ENCODE results near the gene SLC25A29. TPM values are rescaled to one million over a fixed set of nuclear protein-coding genes. Genes with fewer than 3 reads are reported as not detected.
A peak's percentile ranks its signal among the peaks of the same experiment; 100 is the strongest.

Gene SLC25A29
- total and polyA plus RNA-seq, 2 of the 4 experiments (the other 2 are of a cell fraction): 6.5 to 37.7 TPM

GRCh38 chr14:100309028-100309737 is 2.9 kb upstream of the SLC25A29 start:
- no peak overlapping the region for H4K91ac ChIP-seq (ENCODE audit: insufficient read depth, low read depth, low read length)
- H3K27me3 ChIP-seq (ENCODE audit: control insufficient read depth, insufficient read depth, low read length): no peaks in the 10 kb centered on the region
- H2BK20ac ChIP-seq (ENCODE audit: low read depth, low read length): no peak overlapping the region
- H3K9ac ChIP-seq (ENCODE audit: low read depth, low read length): no peak overlapping the region
- H3K14ac ChIP-seq (replicated peaks; ENCODE audit: low read depth, low read length): 0 out of 2 replicates have a peak overlapping the region, but pooled peaks have one; percentile 26
- peaks cover 12 to 37% of the 10 kb centered on the region in 2 experiments for H3K79me1 ChIP-seq (ENCODE audit: low read depth in 1 of 2, low read length in 2 of 2)
- H4K8ac ChIP-seq (ENCODE audit: low read depth in 2 of 2, low read length in 2 of 2): no peak overlapping the region
- peaks cover 12% of the 10 kb centered on the region for H4K20me1 ChIP-seq (ENCODE audit: insufficient read depth, low read length)
- peaks cover 4% of the 10 kb centered on the region; the same call in 1 of the 2 replicates for H3K36me3 ChIP-seq (ENCODE audit: control insufficient read depth, insufficient read depth, low read length)
- dilution Hi-C loops (cut with HindIII; ENCODE audit: low sequenced_read_pairs, unreplicated experiment) (no loop called here), intact Hi-C loops (cut with micrococcal nuclease) (loop anchor here (5.0 kb wide), 2 partner anchors 33 to 53 kb away; no protein-coding TSS in a partner anchor), in situ Hi-C loops (cut with MboI; ENCODE audit: low sequenced_read_pairs) (no loop called here)
- ATAC-seq (ENCODE audit: low read depth) (no peak), DNase-seq (no peak)
- H3K4me3 ChIP-seq (ENCODE audit: insufficient read depth, low read depth, low read length): no peak overlapping the region
- no peak overlapping the region for H3K27ac ChIP-seq (ENCODE audit: insufficient read depth, low read length)
- no peak overlapping the region for H2BK15ac ChIP-seq (ENCODE audit: low read depth, low read length)
- H2AK9ac ChIP-seq (replicated peaks; ENCODE audit: low read depth, low read length, poor library complexity): no peak overlapping the region
- H2BK120ac ChIP-seq (ENCODE audit: low read depth, low read length): no peak overlapping the region
- POLR2A ChIA-PET (ENCODE audit: unreplicated experiment): interaction anchor here (1.0 kb wide), 1 partner anchor 66 kb away, joined by 3 read pairs; a partner anchor contains a TSS
- H3K56ac ChIP-seq (ENCODE audit: extremely low read depth, insufficient read depth, low read length): no peak overlapping the region
- no peak overlapping the region for H2BK5ac ChIP-seq (ENCODE audit: low read depth, low read length, poor library complexity, severe bottlenecking)
- CTCF ChIA-PET: interaction anchor here (1.5 kb wide), 1 partner anchor 10 kb away, joined by 3 read pairs; no protein-coding TSS in a partner anchor
- H3K4me2 ChIP-seq (ENCODE audit: low read depth, low read length): no peak overlapping the region; the same call in 1 of the 2 replicates
- H3K9me3 ChIP-seq (ENCODE audit: control insufficient read depth, insufficient read depth, low read length): no peaks in the 10 kb centered on the region
- WGBS, 2 experiments (ENCODE audit: extremely low coverage in 2 of 2, insufficient read length in 1 of 2): 79% methylated on average over 2 of the region's 8 CpGs; no CpG with 5 or more reads in 1 of the 2 experiments
- no peak overlapping the region for H2AK5ac ChIP-seq (ENCODE audit: low read depth, low read length)
- no TSS peak for BruUV-seq (replicated peaks)
- H4K5ac ChIP-seq (ENCODE audit: low read depth, low read length): no peak overlapping the region
- H3K9me1 ChIP-seq (ENCODE audit: insufficient read depth, low read length): no peaks in the 10 kb centered on the region
- H3K4ac ChIP-seq (ENCODE audit: low read depth, low read length): peak overlapping the region; percentile 30; the same call in 1 of the 2 replicates
- peaks cover 16% of the 10 kb centered on the region; the same call in 1 of the 2 replicates for H3K4me1 ChIP-seq (ENCODE audit: control insufficient read depth, insufficient read depth, low read length)
- H2AFZ ChIP-seq (replicated peaks; ENCODE audit: low read length, poor library complexity): no peak overlapping the region
- H3K23ac ChIP-seq (ENCODE audit: low read depth, low read length): 0 out of 2 replicates have a peak overlapping the region, but pooled peaks have one; percentile 49
- no peak overlapping the region for H3K18ac ChIP-seq (ENCODE audit: low read depth, low read length)
- TF ChIP-seq MXI1 (IDR thresholded peaks at IDR 0.05; ENCODE audit: borderline replicate concordance, low read depth, low read length) (no peak), POLR2A (IDR thresholded peaks at IDR 0.05; ENCODE audit: low read depth, low read length) (no peak), CTCF (conservative IDR thresholded peaks at IDR 0.05; ENCODE audit: low read depth, low read length) (no peak), MAFK (IDR thresholded peaks at IDR 0.05; ENCODE audit: low read depth, low read length) (no peak), USF2 (IDR thresholded peaks at IDR 0.05; ENCODE audit: low read depth, low read length) (no peak), ELK1 (IDR thresholded peaks at IDR 0.05; ENCODE audit: borderline replicate concordance, low read depth, low read length) (no peak), RAD21 (IDR thresholded peaks at IDR 0.05; ENCODE audit: low read length) (no peak), NFE2L2 (IDR thresholded peaks at IDR 0.05; ENCODE audit: low read depth, low read length) (no peak), FOS (IDR thresholded peaks at IDR 0.05; ENCODE audit: low read depth, low read length) (no peak), BHLHE40 (IDR thresholded peaks at IDR 0.05; ENCODE audit: low read depth, low read length) (no peak), MAZ (IDR thresholded peaks at IDR 0.05; ENCODE audit: borderline replicate concordance, low read depth, low read length) (no peak), RCOR1 (IDR thresholded peaks at IDR 0.05; ENCODE audit: insufficient replicate concordance, low read length) (no peak), CHD1 (IDR thresholded peaks at IDR 0.05; ENCODE audit: low read depth, low read length) (no peak), CEBPB (IDR thresholded peaks at IDR 0.05; ENCODE audit: low read depth, low read length) (no peak)

Data from IMR-90 (cell line).